A673 (cell line): ENCODE results near the gene PARVB. TPM values are rescaled to one million over a fixed set of nuclear protein-coding genes. Genes with fewer than 3 reads are reported as not detected.

Experiments used
- BruUV-seq: library from RNA; stranded (reverse); fragments of 400-500 nt; replicated peaks from 2 replicates; lab custom pipeline; 2021; lab: Mats Ljungman, UMichigan
- CTCF ChIA-PET: fragments of 300-600 bp; sonication (Branson Sonifier 250); formaldehyde crosslinking; loops from one replicate; lab custom pipeline; 2022; ENCODE audit warnings: antibody characterized with exemption; lab: Charles Lee
- POLR2A ChIA-PET: fragments of 300-600 bp; sonication (Branson Sonifier 250); formaldehyde crosslinking; loops from one replicate; lab custom pipeline; 2022; ENCODE audit warnings: antibody characterized with exemption; ENCODE audit not compliant: low non-redundant PET; lab: Charles Lee
- DNase-seq: peaks from one replicate; pipeline ENCODE4 v3.0.0-alpha.2; 2015; ENCODE audit warnings: low spot score
- H3K27ac ChIP-seq: fragments of 200-600 bp; sonication (generic); 2 replicates; pipeline ENCODE4 v1.5.1; 2016; ENCODE audit warnings: mixed run types, low read depth, mild to moderate bottlenecking, mixed read lengths, antibody characterized with exemption, low read length; ENCODE audit not compliant: poor library complexity, severe bottlenecking
- H3K27me3 ChIP-seq: fragments of 200-600 bp; sonication (generic); replicated peaks from 2 replicates; pipeline ENCODE4 v1.6.1; 2017; ENCODE audit warnings: mixed run types, low read depth, mild to moderate bottlenecking, mixed read lengths, antibody characterized with exemption, low read length; ENCODE audit not compliant: insufficient read depth, poor library complexity
- H3K36me3 ChIP-seq: fragments of 200-600 bp; sonication (generic); 2 replicates; pipeline ENCODE4 v1.6.1; 2016; ENCODE audit warnings: mixed run types, mild to moderate bottlenecking, mixed read lengths, antibody characterized with exemption, low read length; ENCODE audit not compliant: insufficient read depth, poor library complexity, severe bottlenecking
- H3K4me1 ChIP-seq: fragments of 200-600 bp; sonication (generic); 2 replicates; pipeline ENCODE4 v1.6.1; 2017; ENCODE audit warnings: mixed run types, mild to moderate bottlenecking, mixed read lengths, antibody characterized with exemption, low read length; ENCODE audit not compliant: insufficient read depth, poor library complexity, severe bottlenecking
- H3K4me3 ChIP-seq: fragments of 200-600 bp; sonication (generic); 2 replicates; pipeline ENCODE4 v1.5.1; 2016; ENCODE audit warnings: low read depth, mixed run types, mild to moderate bottlenecking, mixed read lengths, low read length; ENCODE audit not compliant: poor library complexity, severe bottlenecking
- H3K9me3 ChIP-seq: fragments of 200-600 bp; sonication (generic); 2 replicates; pipeline ENCODE4 v1.6.1; 2016; ENCODE audit warnings: mixed run types, low read depth, mild to moderate bottlenecking, mixed read lengths, antibody characterized with exemption, low read length; ENCODE audit not compliant: poor library complexity, severe bottlenecking
- CTCF ChIP-seq: fragments of 300-800, 200-600 bp; sonication (generic); conservative IDR thresholded peaks from 2 replicates; pipeline ENCODE4 v1.5.1; 2017; ENCODE audit warnings: low read depth, mild to moderate bottlenecking, antibody characterized with exemption, low read length, moderate library complexity, mixed read lengths
- EZH2 ChIP-seq: fragments of 200-600 bp; sonication (generic); IDR thresholded peaks from 2 replicates; pipeline ENCODE4 v1.6.1; 2017; ENCODE audit warnings: borderline replicate concordance, low read depth, mild to moderate bottlenecking, mixed read lengths, antibody characterized with exemption, low read length; ENCODE audit not compliant: poor library complexity, severe bottlenecking
- intact Hi-C: fragments of 100-400 bp; cut with micrococcal nuclease; formaldehyde crosslinking; loops from one replicate; pipeline ENCODE4 v1.10.0; 2022; ENCODE audit not compliant: unreplicated experiment
- total RNA-seq: library from RNA; stranded (reverse); gene quantifications from 2 replicates; pipeline ENCODE4 v1.2.3, GENCODE V29; 2021

PARVB gene
- total RNA-seq, 1 experiment from 2014 or later, result 18.3 TPM

- no peak for DNase-seq
- no TSS peak for BruUV-seq
- ChIA-PET POLR2A (no interaction called here), CTCF (interaction anchor here (0.6 kb wide), 1 partner anchor 407 kb away, joined by 3 read pairs; no protein-coding TSS in a partner anchor)
- peaks cover 6% of the 10 kb centered on the region for H3K4me1 ChIP-seq
- intact Hi-C loops, result no loop called here
- no peaks in the 10 kb centered on the region for H3K36me3 ChIP-seq
- no peak for TF ChIP-seq EZH2
- no peak for TF ChIP-seq CTCF
- no peaks in the 10 kb centered on the region for H3K9me3 ChIP-seq
- no peak overlapping the region for H3K27ac ChIP-seq
- H3K4me3 ChIP-seq, result no peak overlapping the region
- no peaks in the 10 kb centered on the region for H3K27me3 ChIP-seq
These were observed 39.6 kb downstream of the PARVB start for GRCh38 chr22:44063462-44064371.

DNA sequence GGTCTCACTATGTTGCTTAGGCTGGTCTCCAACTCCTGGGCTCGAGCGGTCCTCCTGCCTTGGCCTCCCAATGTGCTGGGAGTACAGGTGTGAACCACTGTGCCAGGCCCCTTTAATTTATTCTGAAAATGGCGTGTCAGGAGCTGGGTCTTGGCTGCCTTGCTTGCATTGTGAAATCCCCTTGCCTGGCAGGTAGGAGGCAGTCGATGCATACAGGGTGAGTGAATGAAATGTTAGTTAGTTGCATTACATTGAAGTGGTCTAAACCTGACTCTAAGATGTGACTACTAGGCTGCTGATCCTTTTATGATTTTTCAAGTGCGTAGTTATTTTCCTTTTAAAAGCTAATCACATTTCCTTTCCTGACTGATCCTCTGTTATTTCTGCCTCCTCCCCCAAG lies 42.9 kb downstream of the PARVB start:
- intact Hi-C loops, result no loop called here
- POLR2A ChIA-PET, result no interaction called here
- Histone ChIP-seq H3K27me3 (no peaks in the 10 kb centered on the region), H3K27ac (no peak overlapping the region), H3K9me3 (no peaks in the 10 kb centered on the region), H3K4me1 (peaks cover 6% of the 10 kb centered on the region), H3K36me3 (no peaks in the 10 kb centered on the region), H3K4me3 (no peak overlapping the region)
- BruUV-seq, result no TSS peak
- no peak for DNase-seq
- TF ChIP-seq CTCF, result no peak
- no peak for TF ChIP-seq EZH2
- CTCF ChIA-PET, result no interaction called here

DNA sequence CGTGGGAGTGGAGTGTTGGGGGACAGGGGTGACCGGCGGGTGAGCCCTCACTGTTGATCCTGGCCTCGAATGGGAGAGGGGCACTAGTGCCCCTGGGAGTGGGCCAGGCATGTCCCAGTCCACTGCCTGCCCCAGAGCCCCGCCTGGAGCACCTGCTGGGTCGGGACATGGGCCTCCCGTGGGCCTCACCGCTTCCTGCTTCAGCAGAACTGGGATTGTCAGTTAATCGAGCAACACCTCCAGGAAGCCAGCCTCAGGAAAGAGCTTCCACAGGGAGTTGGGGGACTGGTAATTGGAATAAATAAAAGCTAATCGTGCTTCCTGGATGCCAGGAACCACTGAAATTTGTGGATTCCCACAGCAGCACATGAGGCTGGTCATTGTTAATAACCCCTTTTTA lies 43.8 kb downstream of the PARVB start:
- intact Hi-C loops, result no loop called here
- POLR2A ChIA-PET, result no interaction called here
- CTCF ChIA-PET, result no interaction called here
- DNase-seq, result no peak
- TF ChIP-seq EZH2 (no peak), CTCF (no peak)
- no peaks in the 10 kb centered on the region for H3K27me3 ChIP-seq
- no peaks in the 10 kb centered on the region for H3K9me3 ChIP-seq
- no peak overlapping the region for H3K4me3 ChIP-seq
- H3K4me1 ChIP-seq, result peaks cover 6% of the 10 kb centered on the region
- no peaks in the 10 kb centered on the region for H3K36me3 ChIP-seq
- BruUV-seq, result no TSS peak
- H3K27ac ChIP-seq, result no peak overlapping the region
